A673 (cell line): ENCODE data around the gene HGFAC. TPM values are rescaled to one million over a fixed set of nuclear protein-coding genes. Genes with fewer than 3 reads are reported as not detected.

Experiments
- BruUV-seq: library from RNA; stranded (reverse); fragments of 400-500 nt; replicated peaks from 2 replicates; lab custom pipeline; 2021; lab: Mats Ljungman, UMichigan
- CTCF ChIA-PET: fragments of 300-600 bp; sonication (Branson Sonifier 250); formaldehyde crosslinking; loops from one replicate; lab custom pipeline; 2022; ENCODE audit warnings: antibody characterized with exemption; lab: Charles Lee
- POLR2A ChIA-PET: fragments of 300-600 bp; sonication (Branson Sonifier 250); formaldehyde crosslinking; loops from one replicate; lab custom pipeline; 2022; ENCODE audit warnings: antibody characterized with exemption; ENCODE audit not compliant: low non-redundant PET; lab: Charles Lee
- DNase-seq: peaks from one replicate; pipeline ENCODE4 v3.0.0-alpha.2; 2015; ENCODE audit warnings: low spot score
- H3K27ac ChIP-seq: fragments of 200-600 bp; sonication (generic); 2 replicates; pipeline ENCODE4 v1.5.1; 2016; ENCODE audit warnings: mixed run types, low read depth, mild to moderate bottlenecking, mixed read lengths, antibody characterized with exemption, low read length; ENCODE audit not compliant: poor library complexity, severe bottlenecking
- H3K27me3 ChIP-seq: fragments of 200-600 bp; sonication (generic); replicated peaks from 2 replicates; pipeline ENCODE4 v1.6.1; 2017; ENCODE audit warnings: mixed run types, low read depth, mild to moderate bottlenecking, mixed read lengths, antibody characterized with exemption, low read length; ENCODE audit not compliant: insufficient read depth, poor library complexity
- H3K36me3 ChIP-seq: fragments of 200-600 bp; sonication (generic); 2 replicates; pipeline ENCODE4 v1.6.1; 2016; ENCODE audit warnings: mixed run types, mild to moderate bottlenecking, mixed read lengths, antibody characterized with exemption, low read length; ENCODE audit not compliant: insufficient read depth, poor library complexity, severe bottlenecking
- H3K4me1 ChIP-seq: fragments of 200-600 bp; sonication (generic); 2 replicates; pipeline ENCODE4 v1.6.1; 2017; ENCODE audit warnings: mixed run types, mild to moderate bottlenecking, mixed read lengths, antibody characterized with exemption, low read length; ENCODE audit not compliant: insufficient read depth, poor library complexity, severe bottlenecking
- H3K4me3 ChIP-seq: fragments of 200-600 bp; sonication (generic); 2 replicates; pipeline ENCODE4 v1.5.1; 2016; ENCODE audit warnings: low read depth, mixed run types, mild to moderate bottlenecking, mixed read lengths, low read length; ENCODE audit not compliant: poor library complexity, severe bottlenecking
- H3K9me3 ChIP-seq: fragments of 200-600 bp; sonication (generic); 2 replicates; pipeline ENCODE4 v1.6.1; 2016; ENCODE audit warnings: mixed run types, low read depth, mild to moderate bottlenecking, mixed read lengths, antibody characterized with exemption, low read length; ENCODE audit not compliant: poor library complexity, severe bottlenecking
- EZH2 ChIP-seq: fragments of 200-600 bp; sonication (generic); IDR thresholded peaks from 2 replicates; pipeline ENCODE4 v1.6.1; 2017; ENCODE audit warnings: borderline replicate concordance, low read depth, mild to moderate bottlenecking, mixed read lengths, antibody characterized with exemption, low read length; ENCODE audit not compliant: poor library complexity, severe bottlenecking
- intact Hi-C: fragments of 100-400 bp; cut with micrococcal nuclease; formaldehyde crosslinking; loops from one replicate; pipeline ENCODE4 v1.10.0; 2022; ENCODE audit not compliant: unreplicated experiment
- total RNA-seq: library from RNA; stranded (reverse); gene quantifications from 2 replicates; pipeline ENCODE4 v1.2.3, GENCODE V29; 2021
- TF ChIP-seq, protein P1 (sequence below): fragments of 300-800, 200-600 bp; sonication (generic); conservative IDR thresholded peaks from 2 replicates; pipeline ENCODE4 v1.5.1; 2017; ENCODE audit warnings: low read depth, mild to moderate bottlenecking, antibody characterized with exemption, low read length, moderate library complexity, mixed read lengths

The HGFAC gene
- total RNA-seq, 1 experiment from 2014 or later, result 4.8 TPM

DNA sequence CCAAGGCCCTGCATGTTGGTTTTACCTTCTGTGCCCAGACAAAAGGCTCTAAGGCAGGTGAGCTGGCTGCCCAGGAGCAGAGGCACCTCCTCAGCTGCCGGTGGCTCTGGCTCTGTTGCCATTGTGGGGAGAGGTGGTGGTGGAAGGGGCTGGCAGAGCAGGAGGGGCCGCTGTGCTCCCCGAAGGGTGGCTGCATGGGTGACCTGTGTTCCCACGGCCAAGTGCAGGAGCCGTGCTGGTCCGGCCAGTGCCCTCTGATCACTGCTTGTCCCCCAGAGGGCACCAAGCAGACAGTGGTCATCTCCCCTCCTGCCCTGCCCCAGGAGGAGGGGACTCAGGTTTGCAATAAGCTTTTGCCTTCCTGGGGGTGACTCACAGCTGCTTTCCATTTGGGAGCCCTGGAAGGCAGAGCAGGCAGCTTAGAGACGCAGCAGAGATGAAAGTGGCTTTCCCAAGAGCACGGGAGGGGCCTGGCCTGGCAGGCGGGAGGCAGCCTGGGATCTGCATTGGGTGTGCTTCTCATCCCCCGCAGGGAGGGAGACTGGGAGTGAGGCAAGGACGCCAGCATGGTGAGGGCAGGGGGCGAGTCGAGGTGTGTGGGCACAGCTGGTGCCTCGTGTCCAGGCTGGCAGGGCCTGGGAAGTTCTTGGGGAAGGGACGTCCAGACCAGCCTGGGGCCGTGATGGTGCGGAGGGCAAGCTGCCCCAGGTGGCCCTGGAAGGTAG is 50.1 kb downstream of the HGFAC start:
- H3K36me3 ChIP-seq, result no peaks in the 10 kb centered on the region
- CTCF ChIA-PET, result no interaction called here
- TF ChIP-seq EZH2, result no peak
- TF ChIP-seq, protein P1, sequence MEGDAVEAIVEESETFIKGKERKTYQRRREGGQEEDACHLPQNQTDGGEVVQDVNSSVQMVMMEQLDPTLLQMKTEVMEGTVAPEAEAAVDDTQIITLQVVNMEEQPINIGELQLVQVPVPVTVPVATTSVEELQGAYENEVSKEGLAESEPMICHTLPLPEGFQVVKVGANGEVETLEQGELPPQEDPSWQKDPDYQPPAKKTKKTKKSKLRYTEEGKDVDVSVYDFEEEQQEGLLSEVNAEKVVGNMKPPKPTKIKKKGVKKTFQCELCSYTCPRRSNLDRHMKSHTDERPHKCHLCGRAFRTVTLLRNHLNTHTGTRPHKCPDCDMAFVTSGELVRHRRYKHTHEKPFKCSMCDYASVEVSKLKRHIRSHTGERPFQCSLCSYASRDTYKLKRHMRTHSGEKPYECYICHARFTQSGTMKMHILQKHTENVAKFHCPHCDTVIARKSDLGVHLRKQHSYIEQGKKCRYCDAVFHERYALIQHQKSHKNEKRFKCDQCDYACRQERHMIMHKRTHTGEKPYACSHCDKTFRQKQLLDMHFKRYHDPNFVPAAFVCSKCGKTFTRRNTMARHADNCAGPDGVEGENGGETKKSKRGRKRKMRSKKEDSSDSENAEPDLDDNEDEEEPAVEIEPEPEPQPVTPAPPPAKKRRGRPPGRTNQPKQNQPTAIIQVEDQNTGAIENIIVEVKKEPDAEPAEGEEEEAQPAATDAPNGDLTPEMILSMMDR, result no peak
- intact Hi-C loops, result no loop called here
- H3K4me3 ChIP-seq, result no peak overlapping the region
- no peak overlapping the region for H3K27ac ChIP-seq
- no peak for DNase-seq
- H3K4me1 ChIP-seq, result no peaks in the 10 kb centered on the region
- peaks cover 26% of the 10 kb centered on the region for H3K27me3 ChIP-seq
- POLR2A ChIA-PET, result interaction anchor here (0.7 kb wide), 1 partner anchor 23 kb away, joined by 3 read pairs; no protein-coding TSS in a partner anchor
- no TSS peak for BruUV-seq
- H3K9me3 ChIP-seq, result no peaks in the 10 kb centered on the region

DNA sequence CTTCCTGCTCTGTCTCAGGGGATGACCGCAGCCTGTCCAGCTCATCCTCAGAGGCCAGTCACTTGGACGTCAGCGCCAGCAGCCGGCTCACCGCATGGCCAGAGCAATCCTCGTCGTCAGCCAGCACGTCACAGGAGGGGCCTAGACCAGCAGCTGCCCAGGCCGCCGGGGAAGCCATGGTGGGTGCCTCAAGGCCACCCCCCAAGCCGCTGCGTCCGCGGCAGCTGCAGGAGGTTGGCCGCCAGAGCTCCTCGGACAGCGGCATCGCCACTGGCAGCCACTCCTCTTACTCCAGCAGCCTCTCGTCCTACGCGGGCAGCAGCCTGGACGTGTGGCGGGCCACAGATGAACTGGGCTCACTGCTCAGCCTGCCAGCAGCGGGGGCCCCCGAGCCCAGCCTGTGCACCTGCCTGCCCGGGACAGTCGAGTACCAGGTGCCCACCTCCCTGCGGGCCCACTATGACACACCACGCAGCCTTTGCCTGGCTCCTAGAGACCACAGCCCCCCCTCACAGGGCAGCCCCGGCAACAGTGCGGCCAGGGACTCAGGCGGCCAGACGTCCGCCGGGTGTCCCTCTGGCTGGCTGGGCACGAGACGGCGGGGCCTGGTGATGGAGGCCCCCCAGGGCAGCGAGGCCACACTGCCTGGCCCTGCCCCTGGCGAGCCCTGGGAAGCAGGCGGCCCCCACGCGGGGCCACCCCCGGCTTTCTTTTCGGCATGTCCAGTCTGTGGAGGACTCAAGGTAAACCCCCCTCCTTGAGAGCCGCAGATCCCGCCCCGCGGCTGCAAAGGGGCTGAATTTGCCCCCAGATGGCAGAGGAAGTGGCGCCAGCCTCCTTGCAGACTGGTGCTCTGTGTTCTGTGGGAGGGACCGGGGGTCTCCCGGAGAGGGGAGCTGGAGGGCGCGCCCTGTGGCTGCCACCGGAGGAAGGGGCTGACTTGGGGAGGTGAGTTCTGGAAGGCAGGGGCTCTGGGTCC is 51.3 kb downstream of the HGFAC start:
- BruUV-seq, result no TSS peak
- Histone ChIP-seq H3K4me3 (no peak overlapping the region), H3K4me1 (no peaks in the 10 kb centered on the region), H3K27ac (no peak overlapping the region), H3K36me3 (no peaks in the 10 kb centered on the region), H3K9me3 (no peaks in the 10 kb centered on the region), H3K27me3 (peaks cover 20% of the 10 kb centered on the region)
- TF ChIP-seq, protein P1, result no peak
- TF ChIP-seq EZH2, result no peak
- no peak for DNase-seq
- intact Hi-C loops, result no loop called here
- ChIA-PET CTCF (no interaction called here), POLR2A (no interaction called here)

DNA sequence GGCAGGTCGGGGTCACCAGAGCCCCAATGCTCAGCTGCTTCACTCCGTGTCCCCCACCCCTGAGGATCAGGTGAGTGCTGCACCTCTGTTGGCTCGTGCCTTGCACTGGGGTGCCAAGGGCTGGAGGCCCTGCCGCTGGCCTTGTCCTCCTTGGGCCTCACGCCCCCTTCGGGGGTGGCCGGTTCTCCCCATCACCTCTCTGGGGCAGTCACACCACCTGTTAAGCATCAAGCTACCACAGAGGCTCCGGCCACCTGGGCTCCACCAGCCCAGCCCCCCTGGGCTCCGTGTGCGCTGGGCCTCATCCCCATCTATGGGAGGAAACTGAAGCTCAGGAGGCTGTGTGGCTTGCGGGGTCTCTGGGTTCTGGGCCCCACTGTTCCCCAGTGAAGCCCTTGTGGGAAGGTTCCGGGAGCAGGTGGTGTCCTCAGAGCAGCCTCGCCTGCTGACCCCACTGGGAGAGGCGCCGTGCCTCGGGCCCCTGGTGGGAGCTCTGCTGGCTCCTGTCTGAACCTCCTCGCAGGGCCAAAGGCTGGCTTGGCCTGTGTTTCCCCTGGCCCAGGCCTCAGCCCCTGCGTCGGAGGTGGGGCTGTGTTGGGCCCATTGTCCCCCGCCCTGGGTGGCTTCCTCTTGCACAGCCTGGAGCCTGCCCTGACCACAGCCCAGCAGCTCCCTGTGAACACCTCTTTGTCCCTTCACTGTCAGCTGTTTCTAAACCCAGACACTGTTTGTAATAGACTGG is 52.1 kb downstream of the HGFAC start:
- no peak overlapping the region for H3K4me3 ChIP-seq
- no peak overlapping the region for H3K27ac ChIP-seq
- H3K36me3 ChIP-seq, result no peaks in the 10 kb centered on the region
- TF ChIP-seq EZH2, result no peak
- TF ChIP-seq, protein P1, result no peak
- no peaks in the 10 kb centered on the region for H3K4me1 ChIP-seq
- peaks cover 14% of the 10 kb centered on the region for H3K27me3 ChIP-seq
- ChIA-PET CTCF (no interaction called here), POLR2A (no interaction called here)
- intact Hi-C loops, result no loop called here
- BruUV-seq, result no TSS peak
- no peaks in the 10 kb centered on the region for H3K9me3 ChIP-seq
- DNase-seq, result no peak
